GM04503 (cell line): ENCODE measurements around the gene CTSS.
"Not testable (repeated sequence)": the region's sequence is repeated elsewhere in the genome, so short reads cannot be mapped to it uniquely, and the experiment has no call there.

Experiments
- DNase-seq: peaks from one replicate; pipeline ENCODE4 v3.0.0-alpha.2; 2012; ENCODE audit warnings: low read depth

CTSS gene

DNA sequence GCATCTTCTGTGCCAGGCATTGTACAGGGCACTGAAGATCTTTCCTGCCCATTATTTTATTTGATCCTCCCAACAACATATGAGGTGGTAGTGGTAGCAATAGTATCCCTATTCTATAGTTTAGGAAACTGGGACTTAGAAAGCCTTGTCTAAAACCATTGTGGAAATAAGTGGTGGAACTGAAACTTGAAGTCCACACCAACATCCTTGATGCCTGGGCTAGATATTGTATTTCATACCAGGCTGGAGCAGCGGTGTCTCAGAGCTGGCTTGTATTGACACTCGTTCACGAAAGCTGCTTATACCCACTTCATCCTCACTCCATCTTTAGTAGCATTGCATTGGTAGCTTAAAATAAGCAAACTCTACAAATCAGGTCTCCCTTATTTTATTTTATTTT is 9.7 kb upstream of the CTSS start:
- DNase-seq = no peak

DNA sequence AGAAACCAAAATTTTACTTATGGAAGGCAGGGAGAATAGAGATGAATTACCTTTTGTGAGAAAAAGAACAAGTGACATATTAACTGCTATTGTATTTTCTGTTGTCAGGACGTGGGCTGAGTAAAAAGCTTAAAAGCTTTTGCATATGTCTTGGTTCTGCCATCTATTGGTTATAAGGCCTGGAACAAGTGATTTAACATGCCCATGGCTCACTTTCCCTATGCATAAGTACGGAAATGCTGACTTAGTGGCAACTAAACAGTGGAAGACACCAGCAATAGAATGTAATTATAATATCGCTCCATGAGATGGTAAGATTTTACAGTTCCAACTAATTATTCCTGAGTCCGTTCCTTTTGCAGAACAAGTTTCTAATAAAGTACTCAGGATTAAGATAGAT is 6.7 kb upstream of the CTSS start:
- no peak for DNase-seq

DNA sequence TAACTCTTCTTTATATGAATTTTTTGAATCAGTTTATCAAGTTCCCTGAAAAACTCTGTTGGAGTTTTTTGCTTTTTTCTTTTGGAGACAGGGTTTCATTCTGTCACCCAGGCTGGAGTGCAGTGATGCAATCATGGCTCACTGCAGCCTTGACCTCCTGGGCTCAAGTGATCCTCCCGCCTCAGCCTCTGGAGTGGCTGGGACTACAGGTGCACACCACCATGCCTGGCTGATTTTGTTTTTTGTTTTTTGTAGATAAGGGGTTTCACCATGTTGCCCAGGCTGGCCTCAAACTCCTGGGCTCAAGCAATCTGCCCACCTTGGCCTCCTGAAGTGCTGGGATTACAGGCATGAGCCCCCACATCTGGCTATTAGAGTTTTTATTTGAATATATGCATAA is 2.1 kb upstream of the CTSS start:
- DNase-seq = not testable (repeated sequence)

DNA sequence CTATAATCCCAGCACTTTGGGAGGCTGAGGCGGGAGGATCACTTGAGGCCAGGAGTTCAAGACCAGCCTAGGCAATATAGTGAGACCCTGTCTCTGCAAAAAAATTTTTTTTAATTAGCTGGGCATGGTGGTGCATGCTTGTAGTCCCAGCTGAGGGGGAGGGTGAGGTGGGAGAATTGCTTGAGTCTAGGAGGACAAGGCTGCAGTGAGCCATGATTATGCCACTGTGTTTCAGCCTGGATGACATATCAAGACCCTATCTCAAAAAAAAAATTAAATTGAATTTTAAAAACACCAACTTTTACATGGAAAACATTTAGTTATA is 361 bp upstream of the CTSS start:
- DNase-seq = not testable (repeated sequence)

DNA sequence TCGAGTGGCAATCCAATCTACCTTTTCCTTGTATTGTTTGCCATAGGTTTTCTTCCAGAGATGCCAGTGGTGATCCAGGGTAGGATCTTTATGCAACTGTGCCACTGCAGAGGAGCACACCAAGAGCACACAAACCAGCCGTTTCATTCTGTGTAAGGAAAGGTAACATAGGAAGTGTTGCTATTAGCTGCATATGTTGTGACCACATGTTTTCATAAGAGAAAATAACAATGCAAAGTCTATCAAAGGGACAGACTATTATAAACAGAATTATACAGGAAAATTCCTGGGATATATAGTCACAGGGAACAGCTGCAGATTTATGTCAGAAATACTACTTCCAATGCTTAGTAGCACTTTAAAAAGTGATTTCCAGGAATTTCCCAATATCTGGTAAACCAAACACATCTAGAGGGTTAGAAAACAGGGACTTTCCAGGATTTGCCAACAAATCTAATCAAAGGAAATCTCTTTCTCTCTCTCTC is 919 bp downstream of the CTSS start:
- DNase-seq = peak; percentile 37

DNA sequence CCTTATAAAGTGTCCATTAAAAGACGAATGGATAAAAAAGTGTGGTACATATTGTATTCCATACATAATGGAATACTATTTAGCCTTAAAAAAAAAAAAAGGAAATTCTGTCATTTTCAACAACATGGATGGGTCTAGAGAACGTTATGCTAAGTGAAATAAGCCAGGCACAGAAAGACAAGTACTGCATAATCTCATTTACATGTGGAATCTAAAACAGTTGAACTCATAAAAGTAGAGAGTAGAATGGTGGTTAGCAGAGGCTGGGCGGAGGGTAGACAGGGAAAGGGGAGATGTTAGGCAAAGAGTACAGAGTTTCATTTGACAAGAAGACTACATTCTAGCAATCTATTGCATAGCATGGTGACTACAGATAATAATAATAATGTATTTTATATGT is 2.6 kb downstream of the CTSS start:
- no peak for DNase-seq

DNA sequence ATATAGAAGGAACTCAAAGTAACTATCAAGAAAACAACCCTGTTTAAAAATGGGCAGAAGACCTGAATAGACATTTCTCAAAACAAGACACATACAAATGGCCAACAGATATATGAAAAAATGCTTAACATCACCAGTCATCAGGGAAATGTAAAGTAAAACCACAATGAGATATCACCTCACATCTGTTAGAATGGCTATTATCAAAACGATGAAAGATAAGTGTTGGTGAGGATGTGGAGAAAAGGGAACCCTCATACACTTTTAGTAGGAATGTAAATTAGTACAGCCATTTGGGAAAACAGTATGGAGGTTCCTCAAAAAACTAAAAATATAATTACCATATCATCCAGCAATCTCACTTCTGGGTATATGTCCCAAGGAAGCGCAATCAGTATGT is 3.0 kb downstream of the CTSS start:
- no peak for DNase-seq

DNA sequence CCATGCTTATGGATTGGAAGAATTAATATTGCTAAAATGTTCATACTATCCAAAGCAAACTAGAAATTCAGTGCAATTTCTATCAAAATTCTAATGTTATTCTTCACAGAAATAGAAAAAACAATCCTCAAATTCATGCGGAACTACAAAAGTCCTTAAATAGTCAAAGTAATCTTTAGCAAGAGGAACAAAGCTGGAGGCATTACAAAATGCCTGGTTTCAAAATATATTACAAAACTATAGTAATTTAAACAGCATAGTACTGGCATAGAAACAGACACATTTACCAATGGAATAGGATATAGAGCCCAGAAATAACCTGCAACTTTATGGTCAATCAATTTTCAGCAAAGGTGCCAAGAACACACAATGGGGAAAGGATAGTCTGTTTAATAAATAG is 3.8 kb downstream of the CTSS start:
- no peak for DNase-seq

DNA sequence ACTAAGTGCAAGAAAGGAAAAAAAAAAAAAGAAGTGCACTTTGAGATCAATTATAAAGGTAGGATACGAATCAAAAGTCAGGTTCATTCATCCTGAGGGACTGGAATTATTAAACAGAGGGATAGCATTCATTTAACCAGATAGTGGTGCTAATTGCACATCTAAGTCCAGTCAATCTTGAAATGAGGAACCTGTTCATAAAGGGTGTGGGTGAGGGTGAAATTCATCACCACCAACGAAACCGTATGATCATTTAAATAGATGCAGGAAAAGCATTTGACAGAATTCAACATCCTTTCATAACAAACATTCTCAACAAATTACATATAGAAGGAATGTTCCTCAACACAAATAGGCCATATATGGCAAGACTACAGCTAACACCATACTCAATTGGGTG is 5.6 kb downstream of the CTSS start:
- no peak for DNase-seq

DNA sequence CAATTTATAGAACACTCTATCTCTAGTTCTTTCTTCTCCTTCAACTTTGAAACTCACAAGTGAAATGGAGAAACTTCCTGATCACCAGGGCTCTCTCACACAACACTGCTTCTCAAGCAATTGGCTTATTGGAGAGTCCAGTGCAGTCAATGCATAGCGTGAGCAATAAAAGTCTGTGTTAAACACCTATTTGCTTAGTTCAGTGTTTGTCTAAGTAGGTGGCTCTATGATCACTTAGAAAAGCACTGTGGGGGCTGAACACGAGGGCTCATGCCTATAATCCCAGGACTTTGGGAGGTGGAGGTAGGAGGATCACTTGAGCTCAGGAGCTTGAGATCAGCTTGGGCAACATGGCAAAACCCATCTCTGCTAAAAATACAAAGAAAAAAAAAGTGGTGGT is 12.2 kb downstream of the CTSS start:
- DNase-seq = no peak

DNA sequence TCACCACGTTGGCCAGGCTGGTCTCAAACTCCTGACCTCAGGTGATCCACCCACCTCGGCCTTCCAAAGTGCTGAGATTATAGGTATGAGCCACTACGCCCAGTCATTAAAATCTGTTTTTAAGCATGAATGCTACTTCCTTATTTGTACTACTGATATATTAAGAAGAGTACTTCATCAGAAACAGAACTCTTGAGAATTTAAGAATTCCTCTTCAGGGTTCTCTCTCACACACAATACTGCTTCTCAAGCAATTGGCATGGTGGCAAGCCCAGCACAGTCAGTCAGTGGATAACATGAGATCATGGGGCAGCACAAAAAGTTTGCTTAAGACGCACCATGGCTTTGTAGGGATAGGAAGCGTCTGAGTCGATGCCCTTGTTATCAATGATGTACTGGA is 14.1 kb downstream of the CTSS start:
- DNase-seq = no peak

DNA sequence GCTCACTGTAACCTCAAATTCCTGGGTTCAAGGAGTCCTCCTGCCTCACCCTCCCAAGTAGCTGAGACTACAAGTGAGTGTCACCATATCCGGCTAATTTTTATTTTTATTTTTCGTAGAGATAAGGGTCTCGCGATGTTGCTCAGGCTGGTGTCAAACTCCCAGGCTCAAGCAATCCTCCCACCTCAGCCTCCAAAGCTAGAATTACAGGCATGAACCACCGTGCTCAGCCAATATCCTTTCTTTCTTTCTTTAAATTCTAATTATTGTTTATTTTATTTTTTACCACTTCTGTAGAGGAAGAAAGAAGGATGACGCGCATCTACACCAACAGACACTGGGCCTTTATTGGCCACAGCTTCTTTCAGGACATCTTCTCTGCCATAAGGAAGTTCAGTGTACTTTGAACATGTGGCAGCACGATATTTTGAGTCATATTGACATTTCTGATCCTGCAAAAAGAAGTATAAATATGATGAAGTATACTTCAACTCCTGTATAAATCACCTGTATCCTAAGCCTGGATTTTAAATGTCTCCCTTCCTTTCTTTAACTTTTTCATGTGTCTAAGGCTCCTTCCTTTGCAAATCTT is 15.8 kb downstream of the CTSS start:
- DNase-seq = no peak

DNA sequence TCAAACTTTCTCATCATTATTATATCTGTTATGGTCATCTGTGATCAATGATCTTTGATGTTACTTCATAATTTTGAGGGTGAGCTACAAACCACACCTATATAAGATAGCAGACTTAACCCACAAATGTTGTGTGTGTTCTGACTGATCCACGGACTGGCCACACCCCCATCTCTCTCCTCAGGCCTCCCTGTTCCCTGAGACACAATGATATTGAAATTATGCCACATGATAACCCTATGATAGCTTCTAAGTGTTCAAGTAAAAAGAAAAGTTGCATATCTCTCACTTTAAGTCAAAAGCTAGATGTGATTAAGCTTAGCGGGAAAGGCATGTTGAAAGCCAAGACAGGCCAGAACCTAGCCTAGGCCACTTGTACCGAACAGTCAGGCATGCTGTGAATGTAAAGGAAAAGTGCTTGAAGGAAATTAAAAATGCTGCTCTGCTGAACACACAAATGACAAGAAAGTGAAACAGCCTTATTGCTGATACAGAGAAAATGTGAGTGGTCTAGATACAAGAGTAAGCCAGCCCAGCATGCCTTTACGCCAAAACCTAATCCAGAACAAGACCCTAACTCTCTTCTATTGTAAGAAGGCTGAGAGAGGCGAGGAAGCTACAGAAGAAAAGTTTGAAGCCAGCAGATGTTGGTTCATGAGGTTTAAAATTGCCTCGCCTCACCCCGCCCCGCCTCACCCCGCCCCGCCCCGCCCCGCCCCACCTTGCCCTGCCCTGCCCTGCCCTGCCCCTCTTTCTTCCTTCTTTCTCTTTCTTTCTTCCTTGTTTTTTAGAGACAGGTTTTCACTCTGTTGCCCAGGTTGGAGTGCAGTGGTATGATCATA is 16.5 kb downstream of the CTSS start:
- DNase-seq = no peak

DNA sequence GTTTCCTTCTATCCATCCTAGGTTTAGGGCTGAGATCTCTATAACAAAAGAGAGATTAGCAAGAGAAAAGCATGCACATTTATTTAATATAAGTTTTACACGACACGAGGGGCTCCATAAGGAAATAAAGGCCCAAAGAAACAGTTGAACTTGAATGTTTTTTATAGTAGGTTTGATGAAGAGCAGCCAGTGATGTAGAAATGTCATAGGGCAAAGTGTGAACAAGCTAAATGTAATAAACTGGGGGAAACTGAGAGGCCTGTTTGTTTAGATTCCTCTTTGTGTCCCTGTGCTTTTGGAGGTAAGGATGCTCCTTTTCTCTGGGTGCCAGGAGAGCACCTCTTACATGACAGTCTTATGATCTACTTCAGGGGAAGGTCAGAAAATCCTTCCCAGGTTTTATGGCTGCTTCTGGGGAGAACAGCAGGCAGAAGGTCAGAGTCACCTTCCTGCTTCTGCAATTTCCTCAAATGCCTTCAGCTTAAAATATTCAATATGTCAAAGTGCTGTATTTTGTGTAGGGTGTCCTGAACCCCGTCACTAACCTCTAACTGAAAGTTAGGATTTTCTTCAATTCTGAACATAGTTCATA is 35.4 kb downstream of the CTSS start:
- no peak for DNase-seq

DNA sequence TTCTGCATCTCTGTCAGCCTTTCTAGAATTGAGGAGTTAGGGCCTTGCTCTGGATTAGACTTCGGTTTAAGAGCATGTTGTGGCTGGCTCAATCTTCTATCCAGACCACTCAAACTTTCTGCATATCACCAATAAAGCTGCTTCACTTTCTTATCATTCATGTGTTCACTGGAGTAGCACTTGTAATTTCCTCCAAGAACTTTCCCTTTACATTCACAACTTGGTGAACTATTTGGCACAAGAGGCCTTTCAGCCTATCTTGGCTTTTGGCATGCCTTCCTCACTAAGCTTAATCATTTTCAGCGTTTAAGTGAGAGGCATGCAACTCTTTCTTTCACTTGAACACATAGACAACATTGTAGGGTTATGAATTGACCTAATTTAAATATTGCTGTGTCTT is 41.2 kb downstream of the CTSS start:
- DNase-seq = no peak

DNA sequence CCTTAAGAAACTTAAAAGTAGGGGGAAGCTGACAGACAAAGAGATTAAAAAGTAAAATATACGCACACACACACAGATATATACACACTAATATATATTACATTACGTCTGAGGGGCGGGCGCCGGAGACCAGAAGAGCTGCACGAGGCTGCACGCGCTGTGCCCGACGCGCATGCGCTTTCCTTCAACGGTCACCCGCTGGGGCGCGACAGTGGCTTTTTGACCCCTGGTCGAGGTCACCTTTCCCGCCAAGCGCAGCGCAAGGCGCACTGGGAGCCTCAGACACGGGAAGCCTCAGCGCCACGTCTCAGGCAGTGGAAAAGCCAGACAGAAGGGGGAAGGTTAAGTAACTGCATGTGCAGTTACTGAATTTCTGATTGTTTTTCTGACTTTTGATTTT is 44.9 kb downstream of the CTSS start, which contains the start of gene HORMAD1:
HORMAD1 (minus strand) TSS at position 193 of the 400 bp plus-strand sequence. CDS start 1,390 bp downstream, outside the sequence.
- no peak for DNase-seq

DNA sequence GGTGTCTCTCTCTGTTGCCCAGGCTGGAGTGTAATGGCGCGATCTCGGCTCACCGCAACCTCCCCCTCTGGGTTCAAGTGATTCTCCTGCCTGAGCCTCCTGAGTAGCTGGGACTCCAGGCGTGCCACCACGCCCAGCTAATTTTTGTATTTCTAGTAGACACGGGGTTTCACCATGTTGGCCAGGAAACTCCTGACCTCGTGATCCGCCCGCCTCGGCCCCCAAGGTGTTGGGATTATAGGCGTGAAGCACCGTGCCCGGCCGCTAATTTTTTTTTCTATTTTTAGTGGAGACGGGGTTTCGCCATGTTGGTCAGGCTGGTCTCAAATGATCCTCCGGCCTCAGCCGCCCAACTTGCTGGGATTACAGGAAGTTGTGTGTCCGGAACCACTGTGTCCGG is 45.5 kb downstream of the CTSS start:
- DNase-seq = no peak

DNA sequence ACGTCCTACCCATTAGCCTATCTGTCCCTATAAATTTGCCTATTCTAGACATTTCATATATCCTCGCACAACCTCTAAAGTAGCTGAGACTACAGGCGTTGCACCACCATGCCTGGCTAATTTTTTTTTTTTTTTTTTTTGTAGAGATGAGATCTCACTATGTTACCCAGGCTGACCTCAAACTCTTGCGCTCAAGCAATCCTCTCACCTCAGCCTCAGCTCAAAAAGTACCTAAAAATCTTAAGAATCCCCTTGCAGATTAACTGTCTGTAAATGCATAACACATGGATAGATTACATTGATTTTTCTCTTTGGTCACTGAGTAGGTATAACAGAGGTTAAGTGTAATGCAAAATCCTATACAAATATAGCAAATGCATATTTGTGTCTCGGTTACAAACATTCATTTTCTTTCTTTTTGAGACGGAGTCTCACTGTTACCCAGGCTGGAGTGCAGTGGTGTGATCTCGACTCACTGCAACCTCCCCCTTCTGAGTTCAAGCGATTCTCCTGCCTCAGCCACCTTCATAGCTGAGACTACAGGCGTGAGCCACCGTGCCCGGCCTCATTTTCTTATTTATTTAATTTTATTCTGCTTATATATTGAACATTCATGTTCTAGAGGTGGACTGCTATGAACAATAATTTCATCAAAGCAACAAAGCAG is 47.2 kb downstream of the CTSS start:
- DNase-seq = no peak

DNA sequence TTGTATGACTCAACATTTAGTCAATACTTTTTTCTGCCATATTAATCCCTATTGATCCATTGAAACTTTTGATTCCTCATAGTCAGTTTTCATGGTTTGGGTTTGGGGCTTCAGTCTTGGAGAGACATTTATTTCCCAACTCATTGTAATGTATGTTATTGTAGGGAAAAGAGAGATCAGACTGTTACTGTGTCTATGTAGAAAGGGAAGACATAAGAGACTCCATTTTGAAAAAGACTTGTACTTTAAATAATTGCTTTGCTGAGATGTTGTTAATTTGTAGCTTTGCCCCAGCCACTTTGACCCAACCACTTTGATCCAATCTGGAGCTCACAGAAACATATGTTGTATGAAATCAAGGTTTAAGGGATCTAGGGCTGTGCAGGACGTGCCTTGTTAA is 56.5 kb downstream of the CTSS start:
- not testable (repeated sequence) for DNase-seq

DNA sequence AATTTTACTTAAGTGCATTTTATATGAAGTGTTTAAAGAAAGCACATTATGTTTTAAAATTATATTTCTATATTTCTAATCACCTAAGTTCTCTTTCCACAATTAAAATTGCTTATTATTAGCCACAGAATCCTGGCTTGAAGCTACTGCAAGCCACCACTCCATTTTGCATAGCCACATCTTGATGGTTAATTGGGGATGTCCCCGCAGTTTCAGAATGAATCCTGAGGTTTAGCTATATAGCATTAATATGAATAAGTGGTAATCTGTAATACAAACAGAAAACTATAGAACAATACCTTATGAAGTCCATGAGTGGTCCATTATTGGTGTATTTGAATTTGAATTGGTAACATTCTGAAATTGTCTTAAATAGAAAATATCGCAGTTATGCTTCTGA is 57.0 kb downstream of the CTSS start:
- DNase-seq = no peak

DNA sequence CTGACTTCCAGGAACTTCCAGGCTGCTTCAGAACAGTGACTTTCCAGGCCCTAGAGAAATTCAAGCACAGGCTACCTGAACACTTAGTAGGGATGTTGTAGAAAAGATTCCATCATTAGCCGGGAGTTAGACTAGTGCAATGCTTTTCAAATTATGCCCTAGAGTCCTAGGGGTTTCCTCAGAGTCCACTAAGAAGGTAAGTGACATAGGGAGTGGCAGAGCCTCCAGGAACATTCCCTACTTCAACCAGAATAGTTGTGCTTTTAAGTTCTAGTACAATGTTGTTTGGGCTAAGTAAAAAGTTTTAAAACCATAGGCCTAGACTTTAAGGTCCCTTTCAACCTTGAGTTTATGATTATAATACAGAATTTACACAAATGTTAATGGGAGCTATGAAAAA is 59.5 kb downstream of the CTSS start:
- no peak for DNase-seq

DNA sequence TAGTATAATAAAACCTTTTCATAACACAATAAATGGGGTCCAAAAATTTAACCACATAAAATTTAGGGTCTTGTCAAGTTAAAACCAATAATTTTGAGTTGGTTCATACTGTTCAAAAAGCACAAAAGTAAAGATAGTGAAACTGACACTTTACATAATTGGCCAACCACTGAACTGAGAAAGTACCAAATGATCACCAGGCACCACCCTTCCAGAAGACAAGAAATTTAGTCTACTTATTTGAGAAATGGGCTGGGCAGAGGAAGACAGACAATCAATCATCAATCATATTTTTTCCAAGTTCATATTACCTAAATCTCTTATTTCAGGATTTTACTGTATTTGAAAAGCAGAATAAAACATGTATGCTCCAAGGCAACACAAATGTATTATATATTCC is 62.2 kb downstream of the CTSS start:
- DNase-seq = no peak
